K562 (cell line): Measurements from ENCODE around the gene FBXO27. TPM values are rescaled to one million over a fixed set of nuclear protein-coding genes. Genes with fewer than 3 reads are reported as not detected.
A peak's percentile ranks its signal among the peaks of the same experiment; 100 is the strongest.

Experiments used
- BMI1 ChIP-seq: fragments of 150-350 bp; IDR thresholded peaks from 2 replicates; pipeline ENCODE4 v1.6.1; 2014; ENCODE audit warnings: low read length
- CBX1 ChIP-seq: sonication (generic); IDR thresholded peaks from 2 replicates; pipeline ENCODE4 v1.6.1; 2016; ENCODE audit warnings: antibody characterized with exemption, low read depth, mild to moderate bottlenecking
- CREB3 ChIP-seq: fragments of 450-650 bp; conservative IDR thresholded peaks from 2 replicates; pipeline ENCODE4 v1.6.1; 2016; ENCODE audit warnings: missing genetic modification characterization, low read depth, mild to moderate bottlenecking, missing compliant biosample characterization, moderate library complexity
- CREBBP ChIP-seq: IDR thresholded peaks from one replicate; pipeline ENCODE4 v1.6.1; 2012; ENCODE audit warnings: low read depth, mild to moderate bottlenecking, control low read depth, inconsistent platforms, low read length
- CSDE1 ChIP-seq, 2 experiments: fragments of 450-650 bp; IDR thresholded peaks; 2 replicates each; pipeline ENCODE4 v1.6.1; 2016; ENCODE audit warnings: mild to moderate bottlenecking in 1 of 2
- DPF2 ChIP-seq: fragments of 450-650 bp; IDR thresholded peaks from 2 replicates; pipeline ENCODE4 v1.6.1; 2016
- EP300 ChIP-seq: IDR thresholded peaks from 2 replicates; pipeline ENCODE4 v1.6.1; 2012; ENCODE audit warnings: low read length, improper control_type of control experiment
- FOXP1 ChIP-seq: sonication (generic); formaldehyde crosslinking; IDR thresholded peaks from 2 replicates; pipeline ENCODE4 v1.8.0; 2022; ENCODE audit warnings: mild to moderate bottlenecking, missing genetic modification reagents
- HDAC1 ChIP-seq, 2 experiments: fragments of 450-650 bp; IDR thresholded peaks; 2 replicates each; pipeline ENCODE4 v1.6.1; 2016 to 2017; ENCODE audit warnings: inconsistent platforms in 1 of 2, mild to moderate bottlenecking in 1 of 2, moderate library complexity in 1 of 2
- KDM4B ChIP-seq, 2 experiments: fragments of 450-650 bp in 1 of 2; sonication (generic) in 1 of 2; IDR thresholded peaks; 2 replicates each; pipeline ENCODE4 v1.6.1; 2016 to 2017; ENCODE audit warnings: borderline replicate concordance in 2 of 2, antibody characterized with exemption in 1 of 2, low read depth in 1 of 2, mild to moderate bottlenecking in 1 of 2
- NBN ChIP-seq: fragments of 450-650 bp; IDR thresholded peaks from 2 replicates; pipeline ENCODE4 v1.6.1; 2016; ENCODE audit warnings: low read depth, mild to moderate bottlenecking
- NRF1 ChIP-seq, 2 experiments: fragments of 450-650 bp; IDR thresholded peaks in 1 of 2; conservative IDR thresholded peaks in 1 of 2; 2 replicates each; pipeline ENCODE4 v1.6.1; 2014; ENCODE audit warnings: mild to moderate bottlenecking in 2 of 2
- POLR2A ChIP-seq: fragments of 450-650 bp; conservative IDR thresholded peaks from 2 replicates; pipeline ENCODE4 v1.6.1; 2016
- SP1 ChIP-seq: sonication (generic); formaldehyde crosslinking; IDR thresholded peaks from 2 replicates; pipeline ENCODE4 v1.8.1; 2022; ENCODE audit warnings: mild to moderate bottlenecking, missing genetic modification reagents
- ZNF778 ChIP-seq: fragments of 450-650 bp; formaldehyde crosslinking; IDR thresholded peaks from 2 replicates; pipeline ENCODE4 v1.4.0; 2020; ENCODE audit warnings: mild to moderate bottlenecking, moderate library complexity
- ZNF79 ChIP-seq: fragments of 250-450 bp; sonication (Bioruptor Pico); IDR thresholded peaks from 2 replicates; pipeline ENCODE4 v1.4.0; 2020; ENCODE audit warnings: low read depth, mild to moderate bottlenecking, moderate library complexity
- polyA plus RNA-seq, 8 experiments: library from polyadenylated mRNA; depleted of rRNA in 4 of 8; stranded (reverse) in 5 of 8; unstranded in 3 of 8; fragments of >200 nt; fragmentation: Nextera tagmentation in 2 of 8; fragmentation: Illumina TruSeq in 1 of 8; extraction: Ambion mirVana in 2 of 8; extraction: Trizol in 1 of 8; gene quantifications; 2 replicates each; pipeline versions ENCODE4 v1.2.1 to v1.2.3, GENCODE V29; 2011 to 2014; ENCODE audit warnings: inconsistent platforms in 1 of 8, missing spikeins in 1 of 8
- total RNA-seq, 7 experiments: library from RNA; depleted of rRNA in 6 of 7; stranded (reverse); fragments of >200 nt in 6 of 7; fragmentation: Illumina TruSeq in 2 of 7; extraction: Trizol in 2 of 7; gene quantifications; 2 replicates each; pipeline versions ENCODE4 v1.2.1 to v1.2.3, GENCODE V29; 2011 to 2021; ENCODE audit warnings: low replicate concordance in 1 of 7
- TF ChIP-seq, protein P1 (sequence below): sonication (generic); formaldehyde crosslinking; IDR thresholded peaks from 2 replicates; pipeline ENCODE4 v1.8.0; 2022; ENCODE audit warnings: missing genetic modification reagents, mild to moderate bottlenecking, borderline replicate concordance
- TF ChIP-seq, protein P2 (sequence below), 2 experiments: fragments of 450-650 bp in 1 of 2; sonication (generic) in 1 of 2; formaldehyde crosslinking in 1 of 2; IDR thresholded peaks; 2 replicates each; pipeline versions ENCODE4 v1.7.1 to v1.9.0; 2016 to 2022; ENCODE audit warnings: inconsistent platforms in 1 of 2, mild to moderate bottlenecking in 1 of 2, missing genetic modification reagents in 1 of 2

The FBXO27 gene
- total and polyA plus RNA-seq, 9 of the 15 experiments (the other 6 are each of a cell fraction or from before 2014, with no cell fraction given): 1.8 to 11.0 (median 6.3) TPM

GRCh38 chr19:39046037-39046821 is 13.9 kb upstream of the FBXO27 start (continued):
- TF ChIP-seq BMI1 (peak; percentile 98), ZNF778 (CRISPR knock-in tag) (no peak), SP1 (CRISPR knock-in tag) (peak; percentile 94), HDAC1 (IDR thresholded peaks at IDR 0.05) (0 out of 4 replicates have a peak, but pooled peaks of 1 of the 2 experiments have one; percentile 9), ZNF79 (CRISPR knock-in tag) (no peak), DPF2 (peak; percentile 15; the same call in 1 of the 2 replicates), EP300 (peak; percentile 23; the same call in 1 of the 2 replicates), NBN (no peak), CREBBP (no peak), POLR2A (0 out of 2 replicates have a peak, but pooled peaks have one; percentile 27), CREB3 (no peak), CBX1 (no peak), KDM4B (IDR thresholded peaks at IDR 0.05; ENCODE audit: borderline replicate concordance in 2 of 2, low read depth in 1 of 2) (no peak), FOXP1 (CRISPR knock-in tag) (no peak), CSDE1 (IDR thresholded peaks at IDR 0.05) (peak in 1 of 2 experiments; percentile 84; a peak in 2 of 4 replicates), NRF1 (conservative IDR thresholded peaks at IDR 0.05 in 1 of 2, IDR thresholded peaks at IDR 0.05 in 1 of 2) (peak; percentile 55 to 63; a peak in 3 of 4 replicates)
- TF ChIP-seq, protein P1, sequence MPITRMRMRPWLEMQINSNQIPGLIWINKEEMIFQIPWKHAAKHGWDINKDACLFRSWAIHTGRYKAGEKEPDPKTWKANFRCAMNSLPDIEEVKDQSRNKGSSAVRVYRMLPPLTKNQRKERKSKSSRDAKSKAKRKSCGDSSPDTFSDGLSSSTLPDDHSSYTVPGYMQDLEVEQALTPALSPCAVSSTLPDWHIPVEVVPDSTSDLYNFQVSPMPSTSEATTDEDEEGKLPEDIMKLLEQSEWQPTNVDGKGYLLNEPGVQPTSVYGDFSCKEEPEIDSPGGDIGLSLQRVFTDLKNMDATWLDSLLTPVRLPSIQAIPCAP (CRISPR knock-in tag): no peak
- TF ChIP-seq, protein P2, sequence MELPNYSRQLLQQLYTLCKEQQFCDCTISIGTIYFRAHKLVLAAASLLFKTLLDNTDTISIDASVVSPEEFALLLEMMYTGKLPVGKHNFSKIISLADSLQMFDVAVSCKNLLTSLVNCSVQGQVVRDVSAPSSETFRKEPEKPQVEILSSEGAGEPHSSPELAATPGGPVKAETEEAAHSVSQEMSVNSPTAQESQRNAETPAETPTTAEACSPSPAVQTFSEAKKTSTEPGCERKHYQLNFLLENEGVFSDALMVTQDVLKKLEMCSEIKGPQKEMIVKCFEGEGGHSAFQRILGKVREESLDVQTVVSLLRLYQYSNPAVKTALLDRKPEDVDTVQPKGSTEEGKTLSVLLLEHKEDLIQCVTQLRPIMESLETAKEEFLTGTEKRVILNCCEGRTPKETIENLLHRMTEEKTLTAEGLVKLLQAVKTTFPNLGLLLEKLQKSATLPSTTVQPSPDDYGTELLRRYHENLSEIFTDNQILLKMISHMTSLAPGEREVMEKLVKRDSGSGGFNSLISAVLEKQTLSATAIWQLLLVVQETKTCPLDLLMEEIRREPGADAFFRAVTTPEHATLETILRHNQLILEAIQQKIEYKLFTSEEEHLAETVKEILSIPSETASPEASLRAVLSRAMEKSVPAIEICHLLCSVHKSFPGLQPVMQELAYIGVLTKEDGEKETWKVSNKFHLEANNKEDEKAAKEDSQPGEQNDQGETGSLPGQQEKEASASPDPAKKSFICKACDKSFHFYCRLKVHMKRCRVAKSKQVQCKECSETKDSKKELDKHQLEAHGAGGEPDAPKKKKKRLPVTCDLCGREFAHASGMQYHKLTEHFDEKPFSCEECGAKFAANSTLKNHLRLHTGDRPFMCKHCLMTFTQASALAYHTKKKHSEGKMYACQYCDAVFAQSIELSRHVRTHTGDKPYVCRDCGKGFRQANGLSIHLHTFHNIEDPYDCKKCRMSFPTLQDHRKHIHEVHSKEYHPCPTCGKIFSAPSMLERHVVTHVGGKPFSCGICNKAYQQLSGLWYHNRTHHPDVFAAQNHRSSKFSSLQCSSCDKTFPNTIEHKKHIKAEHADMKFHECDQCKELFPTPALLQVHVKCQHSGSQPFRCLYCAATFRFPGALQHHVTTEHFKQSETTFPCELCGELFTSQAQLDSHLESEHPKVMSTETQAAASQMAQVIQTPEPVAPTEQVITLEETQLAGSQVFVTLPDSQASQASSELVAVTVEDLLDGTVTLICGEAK (IDR thresholded peaks at IDR 0.05): peak; percentile 93
- TF ChIP-seq, protein P2 (CRISPR knock-in tag; IDR thresholded peaks at IDR 0.05): no peak
